SW480 (cell line): ENCODE data around the gene C1QTNF3.
"Not testable (repeated sequence)": the region's sequence is repeated elsewhere in the genome, so short reads cannot be mapped to it uniquely, and the experiment has no call there.

Experiments
- DNase-seq: peaks from one replicate; pipeline ENCODE4 v3.0.0-alpha.2; 2016; ENCODE audit warnings: low spot score

Gene C1QTNF3

GRCh38 chr5:34043099-34043876, at the start of gene C1QTNF3:
Gene C1QTNF3 (minus strand): TSS chr5:34043213. CDS start chr5:34043125, 88 bp downstream.
- no peak for DNase-seq

- DNase-seq, result not testable (repeated sequence)
These were observed 48.0 kb upstream of the C1QTNF3 start for GRCh38 chr5:34091039-34091438.

GRCh38 chr5:34089802-34090201, 46.8 kb upstream of the C1QTNF3 start:
- not testable (repeated sequence) for DNase-seq

- DNase-seq, result not testable (repeated sequence)
These were observed 44.7 kb upstream of the C1QTNF3 start for GRCh38 chr5:34087728-34088127.

GRCh38 chr5:34083898-34084297, 40.9 kb upstream of the C1QTNF3 start:
- DNase-seq, result not testable (repeated sequence)

GRCh38 chr5:34079505-34079904, 36.5 kb upstream of the C1QTNF3 start:
- DNase-seq, result not testable (repeated sequence)

- DNase-seq, result not testable (repeated sequence)
These were observed 34.6 kb upstream of the C1QTNF3 start for GRCh38 chr5:34077636-34078035.

- not testable (repeated sequence) for DNase-seq
These were observed 33.8 kb upstream of the C1QTNF3 start for GRCh38 chr5:34076719-34077364.

- not testable (repeated sequence) for DNase-seq
These were observed 31.5 kb upstream of the C1QTNF3 start for GRCh38 chr5:34074472-34074871.

GRCh38 chr5:34074071-34074470, 31.1 kb upstream of the C1QTNF3 start:
- DNase-seq, result not testable (repeated sequence)

GRCh38 chr5:34070626-34071025, 27.6 kb upstream of the C1QTNF3 start:
- DNase-seq, result not testable (repeated sequence)

- no peak for DNase-seq
These were observed 21.6 kb upstream of the C1QTNF3 start for GRCh38 chr5:34064656-34065055.

- DNase-seq, result no peak
These were observed 19.4 kb upstream of the C1QTNF3 start for GRCh38 chr5:34062419-34062818.

GRCh38 chr5:34061993-34062392, 19.0 kb upstream of the C1QTNF3 start:
- DNase-seq, result no peak

- no peak for DNase-seq
These were observed 17.0 kb upstream of the C1QTNF3 start for GRCh38 chr5:34059977-34060376.

GRCh38 chr5:34058532-34058931, 15.5 kb upstream of the C1QTNF3 start:
- no peak for DNase-seq

GRCh38 chr5:34057569-34057968, 14.6 kb upstream of the C1QTNF3 start:
- DNase-seq, result no peak

- DNase-seq, result no peak
These were observed 14.1 kb upstream of the C1QTNF3 start for GRCh38 chr5:34057118-34057517.

- DNase-seq, result no peak
These were observed 12.7 kb upstream of the C1QTNF3 start for GRCh38 chr5:34055667-34056066.

- no peak for DNase-seq
These were observed 11.4 kb upstream of the C1QTNF3 start for GRCh38 chr5:34054400-34054729.

GRCh38 chr5:34053571-34054399, 10.8 kb upstream of the C1QTNF3 start:
- no peak for DNase-seq

- no peak for DNase-seq
These were observed 10.1 kb upstream of the C1QTNF3 start for GRCh38 chr5:34053133-34053532.
